Duodenal mucosa (tissue), 2 donors: ENCODE results near the gene AKAP6.

ENCODE experiments used
- H3K27ac ChIP-seq: one replicate; pipeline ENCODE4 v1.7.0; 2013; ENCODE audit warnings: low read depth, low read length
- H3K27me3 ChIP-seq, 2 donors: one replicate each; pipeline ENCODE4 v1.7.0; 2013; ENCODE audit warnings: low read length in 2 of 2, control low read depth in 1 of 2; ENCODE audit not compliant: insufficient read depth in 2 of 2, control insufficient read depth in 1 of 2
- H3K36me3 ChIP-seq, 2 donors: one replicate each; pipeline ENCODE4 v1.7.0; 2013; ENCODE audit warnings: low read length in 2 of 2, control low read depth in 1 of 2; ENCODE audit not compliant: insufficient read depth in 2 of 2, control insufficient read depth in 1 of 2
- H3K4me1 ChIP-seq, 2 donors: one replicate each; pipeline ENCODE4 v1.7.0; 2013; ENCODE audit warnings: low read length in 2 of 2, control low read depth in 1 of 2; ENCODE audit not compliant: insufficient read depth in 2 of 2, control insufficient read depth in 1 of 2
- H3K4me3 ChIP-seq, 2 donors: one replicate each; pipeline ENCODE4 v1.7.0; 2013; ENCODE audit warnings: low read length in 2 of 2, low read depth in 1 of 2
- H3K9ac ChIP-seq, 2 donors: one replicate each; pipeline ENCODE4 v1.7.0; 2013; ENCODE audit warnings: low read length in 2 of 2, low read depth in 1 of 2
- H3K9me3 ChIP-seq, 2 donors: one replicate each; pipeline ENCODE4 v1.7.0; 2013; ENCODE audit warnings: low read length in 2 of 2, control low read depth in 1 of 2; ENCODE audit not compliant: control insufficient read depth in 1 of 2

The AKAP6 gene

DNA sequence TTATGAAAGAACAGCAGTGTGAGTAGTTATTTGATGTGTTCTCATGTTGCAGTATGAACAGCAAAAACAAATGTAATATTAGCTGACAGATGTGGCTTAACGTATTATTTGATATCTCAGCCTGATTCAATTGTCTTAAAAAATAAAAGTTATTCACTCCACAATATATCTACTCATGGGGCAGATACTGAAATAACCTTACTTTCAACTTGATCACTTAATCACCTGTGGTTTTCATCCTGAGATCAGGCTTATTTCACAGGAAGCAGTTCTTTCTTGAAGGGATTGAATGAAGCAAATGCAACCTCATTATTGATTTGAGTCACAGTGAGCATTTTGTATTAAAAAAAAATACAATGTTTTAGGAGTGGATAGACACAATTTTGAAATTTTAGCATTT, 90.3 kb downstream of the AKAP6 start:
- peaks cover 4 to 7% of the 10 kb centered on the region in 2 donors for H3K9me3 ChIP-seq
- no peaks in the 10 kb centered on the region for H3K36me3 ChIP-seq
- H3K27me3 ChIP-seq = no peaks in the 10 kb centered on the region
- H3K9ac ChIP-seq = no peak overlapping the region
- no peak overlapping the region for H3K27ac ChIP-seq
- no peak overlapping the region for H3K4me3 ChIP-seq
- H3K4me1 ChIP-seq = peaks cover 3 to 8% of the 10 kb centered on the region in 2 donors

DNA sequence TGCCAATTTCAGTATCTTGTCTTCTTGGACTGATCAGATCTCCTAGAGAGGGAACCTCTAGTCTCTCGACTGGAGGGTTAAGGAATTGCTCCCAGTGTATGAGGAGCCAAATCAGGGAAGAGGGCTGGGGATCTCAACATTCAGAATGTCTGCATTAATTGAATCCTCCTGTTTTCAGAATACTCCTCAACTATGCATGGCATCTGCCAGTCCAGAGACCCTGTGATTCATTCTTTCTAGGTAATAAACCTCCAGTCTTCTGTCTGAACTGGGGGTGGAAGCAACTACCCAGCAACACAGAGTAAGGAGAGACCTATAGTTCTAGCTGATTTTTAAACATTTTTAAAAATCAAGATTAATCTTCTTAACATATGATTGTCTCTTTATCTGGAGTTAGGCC, 92.7 kb downstream of the AKAP6 start:
- Histone ChIP-seq H3K4me1 (peaks cover 3 to 8% of the 10 kb centered on the region in 2 donors), H3K9ac (no peak overlapping the region), H3K27ac (no peak overlapping the region), H3K9me3 (peaks cover 4 to 7% of the 10 kb centered on the region in 2 donors), H3K36me3 (no peaks in the 10 kb centered on the region), H3K27me3 (no peaks in the 10 kb centered on the region), H3K4me3 (no peak overlapping the region)

DNA sequence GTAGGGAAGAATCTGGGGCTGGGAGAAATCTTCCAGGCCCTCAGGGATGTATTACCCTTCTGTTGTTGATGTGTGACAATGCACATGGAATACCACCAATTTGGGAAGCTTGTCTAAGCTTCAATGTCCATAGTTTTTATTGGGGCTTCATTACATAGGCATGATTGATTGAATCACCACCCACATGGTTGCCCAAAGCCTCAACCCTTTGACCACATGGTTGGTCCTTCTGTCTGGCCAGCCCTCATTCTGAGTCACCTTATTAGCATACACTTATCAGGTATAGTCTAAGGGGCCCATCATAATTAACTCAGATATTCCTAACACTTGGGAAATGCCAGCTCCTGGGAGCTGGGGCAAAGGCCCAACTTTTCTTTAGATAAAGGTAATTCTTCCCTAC, 93.3 kb downstream of the AKAP6 start:
- no peaks in the 10 kb centered on the region for H3K27me3 ChIP-seq
- H3K27ac ChIP-seq = no peak overlapping the region
- H3K4me1 ChIP-seq = peaks cover 3 to 8% of the 10 kb centered on the region in 2 donors
- no peak overlapping the region for H3K4me3 ChIP-seq
- H3K9ac ChIP-seq = no peak overlapping the region
- H3K9me3 ChIP-seq = peaks cover 4 to 7% of the 10 kb centered on the region in 2 donors
- no peaks in the 10 kb centered on the region for H3K36me3 ChIP-seq

DNA sequence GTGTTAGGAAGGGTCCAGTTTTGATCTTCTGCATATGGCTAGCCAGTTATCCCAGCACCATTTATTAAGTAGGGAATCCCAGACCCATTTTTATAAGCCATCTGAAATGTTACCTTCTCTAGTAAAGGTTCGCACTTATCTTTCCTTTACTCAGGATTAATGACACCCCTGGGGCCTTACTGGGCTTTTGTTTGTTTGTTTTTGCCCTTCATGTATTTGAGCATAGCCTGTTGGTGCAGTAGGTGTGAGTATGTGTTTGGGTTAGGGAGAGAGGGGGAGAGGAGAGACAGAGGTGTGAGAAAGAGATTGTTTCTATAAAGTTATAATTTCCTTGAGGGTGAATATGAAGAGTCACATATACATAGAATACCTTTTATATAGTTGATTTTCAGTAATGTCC, 96.9 kb downstream of the AKAP6 start:
- Histone ChIP-seq H3K9ac (no peak overlapping the region), H3K9me3 (peaks cover 4 to 7% of the 10 kb centered on the region in 2 donors), H3K36me3 (no peaks in the 10 kb centered on the region), H3K4me3 (no peak overlapping the region), H3K27ac (no peak overlapping the region), H3K4me1 (no peaks in the 10 kb centered on the region), H3K27me3 (no peaks in the 10 kb centered on the region)

DNA sequence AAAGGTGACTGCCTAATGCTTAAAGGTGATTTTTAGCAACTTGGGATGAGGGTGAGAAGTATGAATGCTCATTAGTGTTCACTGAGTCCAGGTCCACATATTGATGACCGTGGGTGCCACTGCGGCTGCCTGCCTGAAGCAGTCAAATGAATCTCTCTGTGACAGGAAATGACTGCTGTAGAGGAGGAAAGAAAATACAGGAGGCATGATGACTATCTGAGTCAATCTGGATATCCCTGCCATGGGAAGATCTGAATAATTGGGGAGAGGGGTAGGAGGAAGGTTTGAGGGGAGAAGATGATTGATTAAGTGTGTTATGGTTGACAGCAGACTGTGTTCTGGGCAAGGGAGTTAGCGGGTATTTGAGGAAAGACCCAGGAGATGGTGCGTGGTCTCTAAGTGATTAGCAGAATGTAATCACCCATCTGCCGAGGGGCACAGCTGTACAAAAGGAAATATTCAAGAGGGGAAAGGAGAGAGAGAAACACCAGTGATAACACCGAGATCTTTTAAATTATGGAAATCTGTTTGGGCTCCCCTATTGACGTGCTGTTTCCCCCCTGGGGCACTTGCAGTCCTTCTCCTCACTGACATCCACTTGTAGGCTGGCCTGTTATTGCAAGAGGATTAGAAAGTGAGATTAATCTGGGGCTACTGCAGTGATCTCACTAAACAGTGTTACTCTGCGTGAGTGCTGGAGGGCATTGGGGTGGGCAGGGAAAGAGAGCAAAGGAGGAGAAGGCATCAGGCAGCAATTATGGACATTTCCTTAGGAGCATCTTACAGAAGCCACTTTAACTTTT, 97.7 kb downstream of the AKAP6 start:
- no peaks in the 10 kb centered on the region for H3K36me3 ChIP-seq
- H3K9ac ChIP-seq = no peak overlapping the region
- H3K27me3 ChIP-seq = no peaks in the 10 kb centered on the region
- H3K27ac ChIP-seq = no peak overlapping the region
- H3K4me3 ChIP-seq = no peak overlapping the region
- no peaks in the 10 kb centered on the region for H3K4me1 ChIP-seq
- peaks cover 4 to 7% of the 10 kb centered on the region in 2 donors for H3K9me3 ChIP-seq

DNA sequence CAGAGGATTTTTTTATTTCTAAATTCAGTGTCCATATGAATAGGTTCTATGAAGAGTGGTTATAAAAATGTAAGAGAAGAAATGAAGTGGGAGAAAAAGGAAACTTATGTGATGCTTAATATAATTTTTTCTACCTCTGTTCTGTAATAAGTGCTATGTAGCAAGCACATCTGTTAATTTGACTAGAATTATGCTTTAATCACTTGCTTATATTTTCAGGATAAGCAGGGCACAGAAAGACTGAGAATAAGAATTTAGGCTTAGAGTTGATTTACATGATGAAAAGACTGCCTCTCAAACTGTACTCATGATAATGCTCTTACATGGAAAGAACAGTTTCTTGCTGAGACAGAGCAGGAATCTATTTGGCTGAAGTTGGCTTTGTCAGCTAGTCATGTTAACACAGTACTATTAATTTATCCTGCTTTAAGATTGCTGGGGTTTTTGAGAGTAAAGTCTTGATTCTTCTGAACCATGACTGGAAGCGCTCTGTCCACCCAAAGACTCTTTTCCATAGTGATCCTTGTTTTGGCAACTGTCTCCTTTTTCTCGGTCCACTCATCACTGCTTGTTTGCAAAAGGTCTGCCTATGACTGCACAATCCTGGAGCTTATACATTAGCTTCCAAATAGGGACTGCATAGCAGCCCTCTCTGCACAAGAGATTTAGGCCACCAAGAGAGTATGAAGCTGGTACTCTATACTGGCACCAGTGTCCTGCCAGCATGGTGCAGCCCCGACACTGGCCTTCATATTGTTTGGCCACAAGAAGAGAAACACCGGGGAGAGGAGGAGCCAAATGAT, 98.8 kb downstream of the AKAP6 start:
- Histone ChIP-seq H3K27me3 (no peaks in the 10 kb centered on the region), H3K27ac (no peak overlapping the region), H3K9me3 (no peaks in the 10 kb centered on the region), H3K9ac (no peak overlapping the region), H3K36me3 (no peaks in the 10 kb centered on the region), H3K4me3 (no peak overlapping the region), H3K4me1 (no peaks in the 10 kb centered on the region)

DNA sequence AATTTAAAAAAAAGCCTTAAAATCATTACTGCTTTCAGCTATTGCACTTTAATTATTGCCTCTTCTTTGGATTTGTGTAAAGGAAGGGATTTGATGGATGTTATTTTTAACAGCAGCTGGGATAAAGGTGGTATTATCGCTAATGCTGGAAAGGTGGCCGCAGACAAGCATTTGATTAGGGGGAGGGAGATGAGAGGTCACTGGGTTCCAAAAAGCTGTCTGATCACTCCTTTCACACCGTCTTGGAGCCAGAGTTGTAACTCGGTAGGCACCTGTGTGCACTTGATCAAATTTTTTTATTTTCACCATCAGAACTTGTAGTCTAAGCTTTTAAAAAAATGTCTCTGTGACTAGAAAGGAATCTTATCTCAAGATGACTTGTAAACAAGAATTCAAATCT, 99.8 kb downstream of the AKAP6 start:
- H3K27ac ChIP-seq = no peak overlapping the region
- no peaks in the 10 kb centered on the region for H3K27me3 ChIP-seq
- no peaks in the 10 kb centered on the region for H3K36me3 ChIP-seq
- H3K4me3 ChIP-seq = no peak overlapping the region
- no peak overlapping the region for H3K9ac ChIP-seq
- H3K4me1 ChIP-seq = peaks cover 7 to 8% of the 10 kb centered on the region in 2 donors
- no peaks in the 10 kb centered on the region for H3K9me3 ChIP-seq

DNA sequence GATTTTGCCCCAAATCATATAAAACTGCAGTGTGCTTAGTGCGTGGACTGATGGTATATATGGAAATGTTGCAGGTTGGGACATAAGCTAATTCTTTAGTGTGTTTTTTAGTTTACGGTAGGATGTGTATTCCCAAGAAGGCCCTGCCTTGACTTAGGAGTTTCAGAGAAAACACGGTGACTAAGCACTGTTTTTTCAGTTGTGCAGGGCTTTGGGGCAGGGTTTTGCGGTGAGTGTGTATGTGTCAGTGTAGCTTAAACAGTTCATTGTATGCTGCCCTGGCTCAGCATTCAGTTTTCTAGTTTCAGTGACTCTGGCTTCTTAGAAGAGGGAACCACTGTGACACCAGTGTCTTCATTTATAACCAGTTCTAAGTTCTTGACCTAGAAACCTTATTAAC, 101.2 kb downstream of the AKAP6 start:
- no peak overlapping the region for H3K9ac ChIP-seq

DNA sequence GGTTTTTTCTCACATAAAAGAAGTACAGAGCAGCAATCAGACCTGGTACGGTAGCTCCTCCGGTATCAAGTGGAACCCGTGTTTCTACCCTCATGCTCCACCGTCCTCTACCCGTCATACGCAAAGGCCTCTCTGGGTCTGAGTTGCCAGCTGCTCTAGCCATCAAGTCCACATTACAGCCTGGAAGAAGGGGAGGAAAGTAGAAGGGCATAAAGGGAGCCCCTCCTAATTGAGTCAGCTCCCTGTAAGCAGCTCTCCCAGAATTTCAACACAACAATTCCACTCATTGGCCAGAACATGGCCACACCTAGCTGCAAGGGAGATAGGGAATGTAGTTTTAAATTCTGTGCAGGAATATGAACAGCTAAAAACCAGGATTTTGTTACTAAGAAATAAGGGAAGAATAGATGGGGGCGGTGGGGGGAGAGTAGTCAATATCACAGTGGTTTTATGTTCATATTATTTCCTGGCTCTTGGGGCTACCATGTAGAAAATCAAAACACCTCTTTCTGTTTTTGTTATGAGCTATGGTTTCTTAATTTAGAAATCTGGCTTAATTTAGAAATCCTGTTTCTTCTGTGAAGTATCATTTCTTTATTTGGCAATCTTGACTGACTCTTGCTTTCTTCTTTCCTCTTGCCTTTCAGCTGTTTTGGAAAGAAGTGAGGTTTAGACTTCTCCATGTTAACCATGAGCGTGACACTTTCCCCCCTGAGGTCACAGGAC, 103.9 kb downstream of the AKAP6 start:
- no peak overlapping the region for H3K4me3 ChIP-seq
- peaks cover 7 to 16% of the 10 kb centered on the region in 2 donors for H3K4me1 ChIP-seq
- H3K9me3 ChIP-seq = no peaks in the 10 kb centered on the region
- H3K27ac ChIP-seq = no peak overlapping the region
- H3K36me3 ChIP-seq = no peaks in the 10 kb centered on the region
- no peak overlapping the region for H3K9ac ChIP-seq
- no peaks in the 10 kb centered on the region for H3K27me3 ChIP-seq

More for the DNA sequence above, 101.2 kb downstream of the AKAP6 start:
- Histone ChIP-seq H3K27me3 (no peaks in the 10 kb centered on the region), H3K9me3 (no peaks in the 10 kb centered on the region), H3K36me3 (no peaks in the 10 kb centered on the region), H3K27ac (no peak overlapping the region), H3K4me3 (no peak overlapping the region), H3K4me1 (peaks cover 7 to 15% of the 10 kb centered on the region in 2 donors)

DNA sequence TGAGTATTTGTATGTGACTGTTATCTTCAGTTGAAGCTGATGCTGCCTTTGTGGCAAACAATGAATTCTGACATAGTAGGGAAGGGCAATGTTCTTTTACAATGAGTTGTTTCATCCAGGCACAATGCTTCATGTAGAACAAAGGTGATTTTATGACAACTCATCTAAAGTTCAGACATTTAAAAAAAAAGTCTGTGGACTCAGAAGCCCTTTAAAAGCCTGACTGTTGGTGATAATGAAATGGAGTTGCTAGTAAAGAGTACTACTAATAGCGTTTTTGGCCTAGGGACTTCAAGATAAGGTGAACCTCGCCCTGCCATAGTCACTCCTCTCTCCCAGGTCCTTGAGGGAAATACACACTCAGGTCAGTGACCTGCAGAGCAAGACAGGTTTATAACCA, 105.1 kb downstream of the AKAP6 start:
- Histone ChIP-seq H3K27me3 (no peaks in the 10 kb centered on the region), H3K27ac (no peak overlapping the region), H3K4me1 (peaks cover 7 to 28% of the 10 kb centered on the region in 2 donors)

More for the DNA sequence above, 105.1 kb downstream of the AKAP6 start:
- H3K9me3 ChIP-seq = no peaks in the 10 kb centered on the region
- no peaks in the 10 kb centered on the region for H3K36me3 ChIP-seq
- no peak overlapping the region for H3K9ac ChIP-seq
- no peak overlapping the region for H3K4me3 ChIP-seq
